HepG2 (cell line): ENCODE measurements around the gene FERMT2. TPM values are rescaled to one million over a fixed set of nuclear protein-coding genes. Genes with fewer than 3 reads are reported as not detected.

Experiments used
- ATAC-seq: fragments of 200-7000 bp; cut with Tn5 transposase; 3 replicates; pipeline ENCODE4 v1.9.1; 2020; ENCODE audit warnings: mild to moderate bottlenecking, moderate library complexity
- BruUV-seq: library from RNA; stranded (reverse); fragments of 400-500 nt; replicated peaks from 2 replicates; lab custom pipeline; 2021; lab: Mats Ljungman, UMichigan
- CTCF ChIA-PET: fragments of 300-600 bp; formaldehyde crosslinking; extraction: SDS; loops from one replicate; lab custom pipeline; 2021; ENCODE audit warnings: low total read pairs, inconsistent platforms, low intra/inter-chr PET ratio; lab: Yijun Ruan, JAX
- POLR2A ChIA-PET: fragments of 350-600 bp; sonication (Branson Sonifier 250); formaldehyde crosslinking; loops from one replicate; lab custom pipeline; 2020; ENCODE audit warnings: antibody characterized with exemption, inconsistent platforms; lab: Yijun Ruan, JAX
- DNase-seq: peaks from one replicate; pipeline ENCODE4 v3.0.0-alpha.2; 2015; ENCODE audit warnings: low spot score
- FAIRE-seq: peaks from 3 replicates; lab custom pipeline; 2011; peaks lifted over from hg19 to GRCh38; lab: Jason Lieb, UNC
- H2AFZ ChIP-seq: one replicate; pipeline ENCODE4 v1.6.1; 2011; ENCODE audit warnings: low read length, inconsistent platforms
- H3K27ac ChIP-seq: fragments of 300-600 bp; 3 replicates; pipeline ENCODE4 v1.8.0; 2011; ENCODE audit warnings: mixed run types, mild to moderate bottlenecking, mixed read lengths, low read length, inconsistent platforms; ENCODE audit not compliant: insufficient read depth; ENCODE audit errors: extremely low read length
- H3K27me3 ChIP-seq, 2 experiments: fragments of 200-600 bp in 1 of 2; 2 replicates in 1 of 2; 3 replicates in 1 of 2; pipeline versions ENCODE4 v1.6.0 to v1.8.0; 2011; ENCODE audit warnings: low read length in 2 of 2, mild to moderate bottlenecking in 2 of 2, moderate library complexity in 2 of 2, inconsistent platforms in 1 of 2; ENCODE audit not compliant: insufficient read depth in 2 of 2, control insufficient read depth in 1 of 2
- H3K36me3 ChIP-seq, 2 experiments: fragments of 200-600 bp in 1 of 2; replicated peaks in 1 of 2; 2 replicates in 1 of 2; 3 replicates in 1 of 2; pipeline versions ENCODE4 v1.5.1 to v1.8.0; 2011; ENCODE audit warnings: low read length in 2 of 2, inconsistent platforms in 1 of 2; ENCODE audit not compliant: insufficient read depth in 2 of 2, control insufficient read depth in 1 of 2
- H3K4me1 ChIP-seq: 2 replicates; pipeline ENCODE4 v1.5.1; 2012; ENCODE audit warnings: low read length, inconsistent platforms; ENCODE audit not compliant: insufficient read depth
- H3K4me2 ChIP-seq: 2 replicates; pipeline ENCODE4 v1.6.0; 2011; ENCODE audit warnings: low read depth, low read length, inconsistent platforms
- H3K4me3 ChIP-seq, 3 experiments: fragments of 200-600 bp in 1 of 3; sonication (generic), shearing (Covaris generic) in 1 of 3; replicated peaks in 1 of 3; 2 replicates each; pipeline ENCODE4 v1.5.1; 2011 to 2016; ENCODE audit warnings: low read length in 3 of 3, inconsistent platforms in 2 of 3, low read depth in 2 of 3, mild to moderate bottlenecking in 2 of 3, control low read depth in 1 of 3, mixed read lengths in 1 of 3; ENCODE audit not compliant: insufficient read depth in 1 of 3
- H3K79me2 ChIP-seq: one replicate; pipeline ENCODE4 v1.6.1; 2011; ENCODE audit warnings: low read length, inconsistent platforms; ENCODE audit not compliant: insufficient read depth
- H3K9ac ChIP-seq: 2 replicates; pipeline ENCODE4 v1.6.0; 2011; ENCODE audit warnings: mild to moderate bottlenecking, low read depth, low read length, inconsistent platforms; ENCODE audit not compliant: insufficient read depth
- H3K9me3 ChIP-seq: 2 replicates; pipeline ENCODE4 v1.5.1; 2012; ENCODE audit warnings: mild to moderate bottlenecking, low read length
- H4K20me1 ChIP-seq: 2 replicates; pipeline ENCODE4 v1.6.0; 2011; ENCODE audit warnings: inconsistent platforms, mild to moderate bottlenecking, low read length, moderate library complexity; ENCODE audit not compliant: insufficient read depth
- AHR ChIP-seq: IDR thresholded peaks from 2 replicates; pipeline ENCODE4 v1.6.1; 2018; ENCODE audit warnings: missing genetic modification reagents, missing compliant biosample characterization
- CAMTA2 ChIP-seq: sonication (generic); formaldehyde crosslinking; IDR thresholded peaks from 2 replicates; pipeline ENCODE4 v1.4.0; 2020; ENCODE audit warnings: mild to moderate bottlenecking, missing genetic modification reagents, borderline replicate concordance
- PITX1 ChIP-seq: sonication (generic); formaldehyde crosslinking; IDR thresholded peaks from 2 replicates; pipeline ENCODE4 v1.5.1; 2020; ENCODE audit warnings: mild to moderate bottlenecking, missing genetic modification reagents
- POGZ ChIP-seq: sonication (generic); formaldehyde crosslinking; IDR thresholded peaks from 2 replicates; pipeline ENCODE4 v1.4.0; 2020; ENCODE audit warnings: mild to moderate bottlenecking, missing genetic modification reagents
- PPARG ChIP-seq: conservative IDR thresholded peaks from 2 replicates; pipeline ENCODE4 v1.6.1; 2016; ENCODE audit warnings: missing biosample characterization, missing genetic modification reagents
- TFE3 ChIP-seq: IDR thresholded peaks from 2 replicates; pipeline ENCODE4 v1.6.1; 2016
- ZNF670 ChIP-seq: sonication (generic); formaldehyde crosslinking; IDR thresholded peaks from 2 replicates; pipeline ENCODE4 v1.8.0; 2022; ENCODE audit warnings: mild to moderate bottlenecking, missing genetic modification reagents, borderline replicate concordance
- WGBS: methylation state at CpG from one replicate; pipeline ENCODE4 v1.1.6; 2017; ENCODE audit warnings: low lambda C conversion rate; 5-methylcytosine and 5-hydroxymethylcytosine counted together
- in situ Hi-C: cut with HindIII; loops from 2 replicates; pipeline ENCODE4 v1.10.0; 2017; ENCODE audit warnings: low pct_unique_long_range_greater_than_20kb; ENCODE audit not compliant: extremely low pct_ligation_motif_present
- intact Hi-C: fragments of 100-400 bp; cut with micrococcal nuclease; formaldehyde crosslinking; loops from one replicate; pipeline ENCODE4 v1.10.0; 2022; ENCODE audit not compliant: unreplicated experiment
- polyA plus RNA-seq, 8 experiments: library from polyadenylated mRNA; depleted of rRNA in 3 of 8; stranded (reverse) in 7 of 8; unstranded in 1 of 8; fragments of >200 nt; fragmentation: Illumina TruSeq in 4 of 8; extraction: Trizol in 4 of 8; gene quantifications; 2 replicates each; pipeline versions ENCODE4 v1.2.1 to v1.2.3, GENCODE V29; 2011 to 2016; ENCODE audit warnings: low read depth in 4 of 8, missing spikeins in 1 of 8, mixed read lengths in 1 of 8; ENCODE audit not compliant: insufficient read depth in 1 of 8
- total RNA-seq, 5 experiments: library from RNA; depleted of rRNA; stranded (reverse); fragments of >200 nt; fragmentation: Illumina TruSeq; extraction: Trizol; gene quantifications; 2 replicates each; pipeline ENCODE4 v1.2.3, GENCODE V29; 2016; ENCODE audit warnings: low read depth in 1 of 5

Gene FERMT2
- total and polyA plus RNA-seq, 2 of the 13 experiments (the other 11 are each of a cell fraction or from before 2014, with no cell fraction given): 36.2 to 60.4 TPM

DNA sequence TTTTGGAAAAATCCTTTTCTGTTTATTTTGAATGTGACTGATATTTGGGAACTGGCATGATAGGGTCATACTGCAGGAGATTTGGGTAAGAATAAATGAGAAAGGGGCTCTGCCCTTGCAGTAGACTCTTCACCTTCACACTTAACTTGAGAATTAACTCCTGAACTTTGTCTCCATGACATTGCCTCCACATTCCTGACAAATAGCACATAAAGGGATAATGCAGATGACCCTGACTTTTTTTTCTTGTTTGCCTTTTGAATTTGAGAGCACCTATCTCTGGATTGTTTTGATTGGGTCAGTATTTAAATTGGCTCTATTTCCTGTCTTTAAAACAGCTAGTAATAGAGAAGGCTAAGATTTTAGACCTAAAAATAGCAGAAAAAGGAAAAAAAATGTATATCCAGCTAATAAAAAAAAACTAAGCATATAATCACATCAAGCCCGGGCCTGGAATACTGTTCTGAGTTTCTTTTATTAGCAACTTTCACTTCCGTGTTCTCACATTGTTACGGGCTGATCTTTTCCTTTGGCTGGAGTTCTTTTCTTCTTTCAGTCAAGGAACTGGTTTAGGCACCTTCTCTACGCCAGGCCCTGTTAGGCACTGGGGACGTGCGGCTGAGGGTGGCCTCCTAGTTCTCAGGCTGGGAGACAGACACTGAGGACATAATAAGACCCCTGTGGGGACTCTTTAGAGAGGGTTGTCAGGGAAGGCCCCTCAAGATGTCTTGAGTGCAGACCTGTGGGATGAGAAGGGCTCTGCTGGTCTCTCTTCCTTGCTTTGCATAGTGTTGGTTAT is 106.4 kb downstream of the FERMT2 start (continued):
- TF ChIP-seq TFE3 (CRISPR knock-in tag): no peak
- TF ChIP-seq PPARG: peak; percentile 86
- peak; percentile 34; the same call in 1 of the 2 replicates for TF ChIP-seq PITX1 (CRISPR knock-in tag)

GRCh38 chr14:52840877-52841276 is 110.0 kb downstream of the FERMT2 start:
- no peak for DNase-seq
- no peak overlapping the region for H3K9ac ChIP-seq
- POLR2A ChIA-PET: interaction anchor here (1.0 kb wide), 1 partner anchor 85 kb away, joined by 3 read pairs; no protein-coding TSS in a partner anchor
- H3K4me1 ChIP-seq: peaks cover 69% of the 10 kb centered on the region
- no peaks in the 10 kb centered on the region for H3K9me3 ChIP-seq
- TF ChIP-seq ZNF670 (CRISPR knock-in tag) (no peak), CAMTA2 (CRISPR knock-in tag) (no peak), POGZ (CRISPR knock-in tag) (0 out of 2 replicates have a peak, but pooled peaks have one; percentile 8), AHR (CRISPR knock-in tag) (no peak)
- BruUV-seq: no TSS peak
- H3K4me2 ChIP-seq: peak overlapping the region; percentile 9; the same call in 1 of the 2 replicates
- in situ Hi-C loops: no loop called here
- no peaks in the 10 kb centered on the region for H4K20me1 ChIP-seq
- no peak overlapping the region for H3K4me3 ChIP-seq
- WGBS: 36% methylated on average over 3 of the region's 3 CpGs
- H3K27me3 ChIP-seq: no peaks in the 10 kb centered on the region
- ATAC-seq: peak; percentile 56
- FAIRE-seq: no peak
- no peak overlapping the region for H2AFZ ChIP-seq
- no peak overlapping the region for H3K27ac ChIP-seq
- H3K79me2 ChIP-seq: no peaks in the 10 kb centered on the region
- CTCF ChIA-PET: interaction anchor here (1.3 kb wide), 1 partner anchor 17 kb away, joined by 5 read pairs; no protein-coding TSS in a partner anchor
- intact Hi-C loops: no loop called here
- no peaks in the 10 kb centered on the region for H3K36me3 ChIP-seq
